Natural killer cell (primary cell): Measurements from ENCODE around the gene PRTN3. TPM values are rescaled to one million over a fixed set of nuclear protein-coding genes. Genes with fewer than 3 reads are reported as not detected.

Source experiments
- ATAC-seq, 3 donors: fragments of 150-1000 bp in 2 of 3; fragments of 200-7000 bp in 1 of 3; cut with Tn5 transposase; 1 replicate in 1 of 3; 2 replicates in 2 of 3; pipeline ENCODE4 v1.10.0; 2021; ENCODE audit warnings: mild to moderate bottlenecking in 2 of 3, moderate library complexity in 2 of 3
- DNase-seq, 2 donors: peaks; one replicate each; pipeline versions ENCODE4 v3.0.0 to v3.0.0-alpha.2; 2013 to 2021; ENCODE audit warnings: mixed read lengths in 1 of 2
- H3K27ac ChIP-seq: one replicate; pipeline ENCODE4 v1.5.1; 2013; ENCODE audit warnings: mild to moderate bottlenecking, low read length
- H3K27me3 ChIP-seq: one replicate; pipeline ENCODE4 v1.6.1; 2013; ENCODE audit warnings: low read length; ENCODE audit not compliant: control insufficient read depth, insufficient read depth
- H3K36me3 ChIP-seq: one replicate; pipeline ENCODE4 v1.6.1; 2013; ENCODE audit warnings: low read length; ENCODE audit not compliant: control insufficient read depth, insufficient read depth
- H3K4me1 ChIP-seq: one replicate; pipeline ENCODE4 v1.6.1; 2013; ENCODE audit warnings: low read length; ENCODE audit not compliant: control insufficient read depth, insufficient read depth
- H3K4me3 ChIP-seq: one replicate; pipeline ENCODE4 v1.5.1; 2013; ENCODE audit warnings: low read length
- H3K9me3 ChIP-seq: one replicate; pipeline ENCODE4 v1.6.1; 2013; ENCODE audit warnings: low read length; ENCODE audit not compliant: control insufficient read depth, insufficient read depth
- H3K27ac Mint-ChIP-seq, 2 donors: one replicate each; pipeline ENCODE4 v1.8.0; 2022; ENCODE audit warnings: mild to moderate bottlenecking in 2 of 2, mixed read lengths in 2 of 2, moderate library complexity in 1 of 2
- H3K27me3 Mint-ChIP-seq, 2 donors: one replicate each; pipeline ENCODE4 v1.8.0; 2022; ENCODE audit warnings: low read depth in 2 of 2, mixed read lengths in 2 of 2
- H3K36me3 Mint-ChIP-seq: one replicate; pipeline ENCODE4 v1.8.0; 2022; ENCODE audit warnings: mixed read lengths
- H3K4me1 Mint-ChIP-seq, 2 donors: one replicate each; pipeline ENCODE4 v1.8.0; 2022; ENCODE audit warnings: mixed read lengths in 2 of 2
- H3K4me3 Mint-ChIP-seq: one replicate; pipeline ENCODE4 v1.8.0; 2022; ENCODE audit warnings: mild to moderate bottlenecking, moderate library complexity, mixed read lengths
- H3K9me3 Mint-ChIP-seq, 2 donors: one replicate each; pipeline ENCODE4 v1.8.0; 2022; ENCODE audit warnings: mixed read lengths in 2 of 2
- whole genome bisulfite sequencing: methylation state at CpG from one replicate; pipeline ENCODE4 v1.1.7; 2013; ENCODE audit warnings: missing lambda C conversion rate; ENCODE audit not compliant: insufficient coverage; 5-methylcytosine and 5-hydroxymethylcytosine counted together
- intact Hi-C: fragments of 100-400 bp; cut with micrococcal nuclease; formaldehyde crosslinking; loops from one replicate; pipeline ENCODE4 v1.14.2; 2022
- total RNA-seq, 4 donors: library from RNA; stranded (reverse); fragments of 120-200 nt in 1 of 4; gene quantifications; one replicate each; pipeline versions ENCODE4 v1.2.3 to v1.2.4, GENCODE V29; 2013 to 2022
- TF ChIP-seq, protein P1 (sequence below): fragments of 200-600 bp; IDR thresholded peaks from one replicate; pipeline ENCODE4 v1.8.0; 2022; ENCODE audit warnings: antibody characterized with exemption

The PRTN3 gene
- total RNA-seq, 3 donors from 2014 or later (not counting 1 experiment from before 2014, with no cell fraction given) = 0.36 to 0.73 TPM; not detected in 1

GRCh38 chr19:867301-867793 is 26.5 kb downstream of the PRTN3 start:
- Histone ChIP-seq H3K9me3 (no peaks in the 10 kb centered on the region), H3K27me3 (no peaks in the 10 kb centered on the region), H3K4me1 (peaks cover 31% of the 10 kb centered on the region), H3K36me3 (peaks cover 18% of the 10 kb centered on the region), H3K4me3 (no peak overlapping the region), H3K27ac (no peak overlapping the region)
- H3K27ac Mint-ChIP-seq = no peak overlapping the region
- intact Hi-C loops = no loop called here
- H3K9me3 Mint-ChIP-seq = no peaks in the 10 kb centered on the region
- no peaks in the 10 kb centered on the region for H3K36me3 Mint-ChIP-seq
- DNase-seq (no peak), ATAC-seq (no peak)
- H3K4me1 Mint-ChIP-seq = peaks cover 12 to 25% of the 10 kb centered on the region in 2 donors
- peaks cover 0 to 4% of the 10 kb centered on the region in 2 donors for H3K27me3 Mint-ChIP-seq
- TF ChIP-seq, protein P1, sequence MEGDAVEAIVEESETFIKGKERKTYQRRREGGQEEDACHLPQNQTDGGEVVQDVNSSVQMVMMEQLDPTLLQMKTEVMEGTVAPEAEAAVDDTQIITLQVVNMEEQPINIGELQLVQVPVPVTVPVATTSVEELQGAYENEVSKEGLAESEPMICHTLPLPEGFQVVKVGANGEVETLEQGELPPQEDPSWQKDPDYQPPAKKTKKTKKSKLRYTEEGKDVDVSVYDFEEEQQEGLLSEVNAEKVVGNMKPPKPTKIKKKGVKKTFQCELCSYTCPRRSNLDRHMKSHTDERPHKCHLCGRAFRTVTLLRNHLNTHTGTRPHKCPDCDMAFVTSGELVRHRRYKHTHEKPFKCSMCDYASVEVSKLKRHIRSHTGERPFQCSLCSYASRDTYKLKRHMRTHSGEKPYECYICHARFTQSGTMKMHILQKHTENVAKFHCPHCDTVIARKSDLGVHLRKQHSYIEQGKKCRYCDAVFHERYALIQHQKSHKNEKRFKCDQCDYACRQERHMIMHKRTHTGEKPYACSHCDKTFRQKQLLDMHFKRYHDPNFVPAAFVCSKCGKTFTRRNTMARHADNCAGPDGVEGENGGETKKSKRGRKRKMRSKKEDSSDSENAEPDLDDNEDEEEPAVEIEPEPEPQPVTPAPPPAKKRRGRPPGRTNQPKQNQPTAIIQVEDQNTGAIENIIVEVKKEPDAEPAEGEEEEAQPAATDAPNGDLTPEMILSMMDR = no peak
- no peak overlapping the region for H3K4me3 Mint-ChIP-seq
- WGBS = 87% methylated on average over 16 of the region's 16 CpGs

- Histone ChIP-seq H3K9me3 (no peaks in the 10 kb centered on the region), H3K4me3 (no peak overlapping the region), H3K27me3 (no peaks in the 10 kb centered on the region), H3K36me3 (peaks cover 18% of the 10 kb centered on the region), H3K4me1 (peaks cover 28% of the 10 kb centered on the region), H3K27ac (no peak overlapping the region)
- Mint-ChIP-seq H3K27ac (no peak overlapping the region), H3K4me3 (no peak overlapping the region), H3K36me3 (no peaks in the 10 kb centered on the region), H3K4me1 (peaks cover 8 to 24% of the 10 kb centered on the region in 2 donors), H3K9me3 (no peaks in the 10 kb centered on the region), H3K27me3 (no peaks in the 10 kb centered on the region)
- DNase-seq = no peak
- intact Hi-C loops = no loop called here
- ATAC-seq = no peak
- 96% methylated on average over 39 of the region's 39 CpGs for WGBS
- TF ChIP-seq, protein P1 = no peak
Observed at GRCh38 chr19:867855-868457, 27.2 kb downstream of the PRTN3 start.

DNA sequence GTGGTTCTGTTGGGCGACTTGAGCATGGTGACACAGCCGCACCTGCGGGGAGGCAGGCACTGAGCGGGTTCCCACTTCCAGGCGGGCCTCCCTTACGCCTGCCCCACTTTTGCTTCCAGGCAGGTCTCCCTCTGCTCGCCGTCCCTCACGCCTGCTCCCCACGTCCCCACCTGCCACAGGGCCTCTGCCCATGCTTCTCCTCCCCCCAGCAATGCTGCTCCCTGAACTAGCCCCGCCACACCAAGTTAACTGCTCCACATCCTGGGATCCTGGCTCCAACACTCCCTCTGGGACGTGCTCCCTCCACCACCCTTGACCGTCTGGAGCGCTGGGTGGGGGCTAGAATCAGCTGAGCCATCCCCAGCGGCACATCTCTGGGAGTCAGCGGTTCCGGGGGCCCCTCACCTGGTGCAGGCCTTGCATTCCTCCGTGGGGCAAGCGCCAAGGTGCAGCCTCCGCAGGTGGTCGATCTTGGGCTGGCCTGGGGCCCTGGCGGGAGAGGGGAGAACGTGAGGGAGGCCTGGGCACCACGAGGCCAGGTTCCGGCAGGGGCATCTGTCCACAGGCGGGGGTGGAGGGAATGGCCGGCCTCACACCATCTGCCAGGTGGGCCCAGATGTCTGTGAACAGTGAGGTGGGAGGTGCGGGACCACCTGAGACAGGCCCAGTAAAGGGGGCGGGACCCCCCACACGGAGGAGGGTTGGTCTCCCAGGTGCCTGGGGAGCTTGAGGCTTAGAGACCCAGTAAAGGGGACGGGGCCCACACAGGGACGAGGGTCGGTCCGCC is 27.9 kb downstream of the PRTN3 start:
- Mint-ChIP-seq H3K27me3 (no peaks in the 10 kb centered on the region), H3K4me1 (peaks cover under 1 to 17% of the 10 kb centered on the region in 2 donors), H3K27ac (no peak overlapping the region), H3K4me3 (no peak overlapping the region), H3K36me3 (no peaks in the 10 kb centered on the region), H3K9me3 (no peaks in the 10 kb centered on the region)
- TF ChIP-seq, protein P1 = no peak
- H3K4me1 ChIP-seq = peaks cover 26% of the 10 kb centered on the region
- no peaks in the 10 kb centered on the region for H3K9me3 ChIP-seq
- ATAC-seq (no peak), DNase-seq (no peak)
- intact Hi-C loops = no loop called here
- peaks cover 18% of the 10 kb centered on the region for H3K36me3 ChIP-seq
- H3K27ac ChIP-seq = no peak overlapping the region
- H3K4me3 ChIP-seq = no peak overlapping the region
- 94% methylated on average over 34 of the region's 34 CpGs for WGBS
- H3K27me3 ChIP-seq = no peaks in the 10 kb centered on the region
